ENCODE measurements around the gene OSCP1. TPM values are rescaled to one million over a fixed set of nuclear protein-coding genes. Genes with fewer than 3 reads are reported as not detected.
A peak's percentile ranks its signal among the peaks of the same experiment; 100 is the strongest.

Gene OSCP1
- total RNA-seq, 1 experiment from 2014 or later, result 3.2 TPM

- WGBS (ENCODE audit: extremely low coverage, insufficient read length, low lambda C conversion rate), result no CpG with 5 or more reads among the region's 22 CpGs
- peak overlapping the region; percentile 65 for H3K9ac ChIP-seq (ENCODE audit: extremely low read depth, insufficient read length, low read length)
- Mint-ChIP-seq H3K4me3 (peak overlapping the region; percentile 81 to 84), H3K27ac (peak overlapping the region; percentile 65 to 98 (median 91); a peak in 6 of 7 replicates), H3K4me1 (peaks cover 28% of the 10 kb centered on the region in 2 experiments), H3K9me3 (no peaks in the 10 kb centered on the region; a peak in 1 of 5 replicates), H3K36me3 (ENCODE audit: insufficient read depth in 1 of 3, low read depth in 3 of 3) (no peaks in the 10 kb centered on the region; a peak in 2 of 7 replicates), H3K27me3 (ENCODE audit: low read depth) (no peaks in the 10 kb centered on the region)
- H3K4me2 ChIP-seq (ENCODE audit: insufficient read depth, insufficient read length, low read length), result peak overlapping the region; percentile 90
- H3K18ac ChIP-seq (ENCODE audit: insufficient read length, low read depth, low read length), result no peak overlapping the region
- no peak overlapping the region for H4K8ac ChIP-seq (replicated peaks; ENCODE audit: insufficient read length, low read depth, low read length)
- H2BK5ac ChIP-seq (ENCODE audit: insufficient read length, low read length), result no peak overlapping the region
- H2BK20ac ChIP-seq (ENCODE audit: low read depth, low read length, poor library complexity, severe bottlenecking), result no peak overlapping the region
- no peaks in the 10 kb centered on the region for H3K4me1 ChIP-seq (ENCODE audit: insufficient read depth, low read length)
- no peaks in the 10 kb centered on the region for H3K79me2 ChIP-seq (ENCODE audit: insufficient read depth, low read length)
- no peak overlapping the region for H2BK120ac ChIP-seq (ENCODE audit: low read depth, low read length, poor library complexity, severe bottlenecking)
- H3K27ac ChIP-seq (ENCODE audit: insufficient read length, low read depth, low read length), result peak overlapping the region; percentile 63
- no peak overlapping the region for H4K91ac ChIP-seq (ENCODE audit: insufficient read length, low read depth, low read length)
- no peaks in the 10 kb centered on the region for H4K20me1 ChIP-seq (ENCODE audit: control insufficient read depth, insufficient read depth, insufficient read length)
- no peak overlapping the region for H2AFZ ChIP-seq (ENCODE audit: low read length)
- no peaks in the 10 kb centered on the region for H3K27me3 ChIP-seq (ENCODE audit: insufficient read depth, low read length)
- H2BK15ac ChIP-seq (ENCODE audit: low read depth, low read length), result no peak overlapping the region
- no peak overlapping the region for H3K56ac ChIP-seq (ENCODE audit: insufficient read length, low read depth, low read length)
- no peak overlapping the region for H2AK5ac ChIP-seq (ENCODE audit: insufficient read length, low read length)
- H3K23ac ChIP-seq (ENCODE audit: insufficient read length, low read depth, low read length), result no peak overlapping the region
- peaks cover 4% of the 10 kb centered on the region for H3K79me1 ChIP-seq (ENCODE audit: insufficient read depth, low read depth, low read length, poor library complexity, severe bottlenecking)
- H3K14ac ChIP-seq (ENCODE audit: insufficient read depth, low read length), result peak overlapping the region; percentile 53; the same call in 1 of the 2 replicates
- peaks cover 17% of the 10 kb centered on the region for H3K23me2 ChIP-seq (ENCODE audit: insufficient read length, low read depth, low read length, poor library complexity, severe bottlenecking)
- H3T11ph ChIP-seq (ENCODE audit: low read length), result no peak overlapping the region
- TF ChIP-seq CTCF (conservative IDR thresholded peaks at IDR 0.05), result 0 out of 3 replicates have a peak, but pooled peaks have one; percentile 8
- DNase-seq, result peak; percentile 97
- H2BK12ac ChIP-seq (ENCODE audit: insufficient read length, low read depth, low read length), result no peak overlapping the region
- H3K9me3 ChIP-seq (ENCODE audit: control insufficient read depth, low read depth, low read length), result no peaks in the 10 kb centered on the region
- no peak overlapping the region for H4K5ac ChIP-seq (ENCODE audit: insufficient read length, low read depth, low read length)
- no peak overlapping the region for H3K4ac ChIP-seq (ENCODE audit: low read depth, low read length)
These were observed 49.2 kb downstream of the OSCP1 start for GRCh38 chr1:36400825-36401601.
